Measurements from ENCODE around the gene RPS27. TPM values are rescaled to one million over a fixed set of nuclear protein-coding genes. Genes with fewer than 3 reads are reported as not detected.

RPS27 gene
- total and polyA plus RNA-seq, 2 of the 13 experiments (the other 11 are each of a cell fraction or from before 2014, with no cell fraction given) = 3,737 to 9,964 TPM

DNA sequence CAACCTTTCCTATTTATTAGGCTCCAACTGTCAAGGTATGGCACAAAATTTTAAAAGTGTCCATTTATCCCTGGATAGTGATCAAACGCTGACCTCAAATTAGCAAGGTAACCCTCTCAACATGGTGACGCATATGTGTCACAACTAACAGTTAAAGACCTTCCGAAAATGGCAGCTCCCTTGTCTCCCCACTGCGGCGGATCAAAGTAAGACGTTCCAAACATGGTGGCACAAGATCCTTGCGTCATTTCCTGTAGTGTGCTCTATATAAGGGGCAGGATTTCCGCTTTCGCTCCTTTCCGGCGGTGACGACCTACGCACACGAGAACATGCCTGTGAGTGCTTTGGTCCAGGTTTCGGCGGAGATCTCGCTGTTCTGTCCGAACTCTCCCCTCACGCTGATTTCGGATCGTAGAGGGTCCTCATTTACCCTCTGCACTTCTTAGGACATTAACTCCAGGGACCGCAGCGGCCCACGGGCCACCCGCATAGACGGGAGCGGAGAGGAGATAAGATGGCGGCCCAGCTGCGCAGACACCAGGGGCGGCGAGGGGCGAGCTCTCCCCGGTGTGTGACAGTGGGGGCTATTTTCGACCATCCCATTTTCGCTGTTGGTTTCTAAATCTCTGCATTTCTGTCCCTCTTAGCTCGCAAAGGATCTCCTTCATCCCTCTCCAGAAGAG is at the start of gene RPS27 (continued):
- TF ChIP-seq, protein P1, sequence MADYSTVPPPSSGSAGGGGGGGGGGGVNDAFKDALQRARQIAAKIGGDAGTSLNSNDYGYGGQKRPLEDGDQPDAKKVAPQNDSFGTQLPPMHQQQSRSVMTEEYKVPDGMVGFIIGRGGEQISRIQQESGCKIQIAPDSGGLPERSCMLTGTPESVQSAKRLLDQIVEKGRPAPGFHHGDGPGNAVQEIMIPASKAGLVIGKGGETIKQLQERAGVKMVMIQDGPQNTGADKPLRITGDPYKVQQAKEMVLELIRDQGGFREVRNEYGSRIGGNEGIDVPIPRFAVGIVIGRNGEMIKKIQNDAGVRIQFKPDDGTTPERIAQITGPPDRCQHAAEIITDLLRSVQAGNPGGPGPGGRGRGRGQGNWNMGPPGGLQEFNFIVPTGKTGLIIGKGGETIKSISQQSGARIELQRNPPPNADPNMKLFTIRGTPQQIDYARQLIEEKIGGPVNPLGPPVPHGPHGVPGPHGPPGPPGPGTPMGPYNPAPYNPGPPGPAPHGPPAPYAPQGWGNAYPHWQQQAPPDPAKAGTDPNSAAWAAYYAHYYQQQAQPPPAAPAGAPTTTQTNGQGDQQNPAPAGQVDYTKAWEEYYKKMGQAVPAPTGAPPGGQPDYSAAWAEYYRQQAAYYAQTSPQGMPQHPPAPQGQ (CRISPR knock-in tag; IDR thresholded peaks at IDR 0.05; ENCODE audit: borderline replicate concordance) = no peak
- TF ChIP-seq MEF2D (CRISPR knock-in tag; IDR thresholded peaks at IDR 0.05) (peak; percentile 40; the same call in 1 of the 2 replicates), ZSCAN9 (CRISPR knock-in tag; IDR thresholded peaks at IDR 0.05; ENCODE audit: borderline replicate concordance) (peak; percentile 68; the same call in 1 of the 2 replicates), ZBTB8A (CRISPR knock-in tag; IDR thresholded peaks at IDR 0.05; ENCODE audit: borderline replicate concordance, low read depth) (0 out of 2 replicates have a peak, but pooled peaks have one; percentile 79), SETDB1 (CRISPR knock-in tag; IDR thresholded peaks at IDR 0.05; ENCODE audit: borderline replicate concordance) (no peak), CAMTA2 (CRISPR knock-in tag; IDR thresholded peaks at IDR 0.05; ENCODE audit: borderline replicate concordance) (no peak), ZNF350 (CRISPR knock-in tag; IDR thresholded peaks at IDR 0.05; ENCODE audit: borderline replicate concordance, low read depth) (peak; percentile 77; the same call in 1 of the 2 replicates), ZBTB20 (CRISPR knock-in tag; IDR thresholded peaks at IDR 0.05; ENCODE audit: borderline replicate concordance, low read depth) (no peak), ZFP82 (CRISPR knock-in tag; IDR thresholded peaks at IDR 0.05; ENCODE audit: borderline replicate concordance) (no peak), KLF6 (CRISPR knock-in tag; IDR thresholded peaks at IDR 0.05) (no peak; the same call in 1 of the 2 replicates), TOPORS (CRISPR knock-in tag; IDR thresholded peaks at IDR 0.05) (no peak), YEATS4 (CRISPR knock-in tag; IDR thresholded peaks at IDR 0.05; ENCODE audit: borderline replicate concordance) (peak; percentile 88; the same call in 1 of the 2 replicates), PRPF4 (IDR thresholded peaks at IDR 0.05; ENCODE audit: low read depth, low read length, poor library complexity, severe bottlenecking) (no peak), ZNF143 (CRISPR knock-in tag; IDR thresholded peaks at IDR 0.05) (peak; percentile 69), TARDBP (CRISPR knock-in tag; IDR thresholded peaks at IDR 0.05) (peak; percentile 79; the same call in 1 of the 2 replicates), ZSCAN25 (CRISPR knock-in tag; IDR thresholded peaks at IDR 0.05) (0 out of 2 replicates have a peak, but pooled peaks have one; percentile 28)
- TF ChIP-seq, protein P2, sequence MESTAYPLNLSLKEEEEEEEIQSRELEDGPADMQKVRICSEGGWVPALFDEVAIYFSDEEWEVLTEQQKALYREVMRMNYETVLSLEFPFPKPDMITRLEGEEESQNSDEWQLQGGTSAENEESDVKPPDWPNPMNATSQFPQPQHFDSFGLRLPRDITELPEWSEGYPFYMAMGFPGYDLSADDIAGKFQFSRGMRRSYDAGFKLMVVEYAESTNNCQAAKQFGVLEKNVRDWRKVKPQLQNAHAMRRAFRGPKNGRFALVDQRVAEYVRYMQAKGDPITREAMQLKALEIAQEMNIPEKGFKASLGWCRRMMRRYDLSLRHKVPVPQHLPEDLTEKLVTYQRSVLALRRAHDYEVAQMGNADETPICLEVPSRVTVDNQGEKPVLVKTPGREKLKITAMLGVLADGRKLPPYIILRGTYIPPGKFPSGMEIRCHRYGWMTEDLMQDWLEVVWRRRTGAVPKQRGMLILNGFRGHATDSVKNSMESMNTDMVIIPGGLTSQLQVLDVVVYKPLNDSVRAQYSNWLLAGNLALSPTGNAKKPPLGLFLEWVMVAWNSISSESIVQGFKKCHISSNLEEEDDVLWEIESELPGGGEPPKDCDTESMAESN (CRISPR knock-in tag; conservative IDR thresholded peaks at IDR 0.05) = peak; percentile 74
- TF ChIP-seq, protein P3, sequence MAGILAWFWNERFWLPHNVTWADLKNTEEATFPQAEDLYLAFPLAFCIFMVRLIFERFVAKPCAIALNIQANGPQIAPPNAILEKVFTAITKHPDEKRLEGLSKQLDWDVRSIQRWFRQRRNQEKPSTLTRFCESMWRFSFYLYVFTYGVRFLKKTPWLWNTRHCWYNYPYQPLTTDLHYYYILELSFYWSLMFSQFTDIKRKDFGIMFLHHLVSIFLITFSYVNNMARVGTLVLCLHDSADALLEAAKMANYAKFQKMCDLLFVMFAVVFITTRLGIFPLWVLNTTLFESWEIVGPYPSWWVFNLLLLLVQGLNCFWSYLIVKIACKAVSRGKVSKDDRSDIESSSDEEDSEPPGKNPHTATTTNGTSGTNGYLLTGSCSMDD (CRISPR knock-in tag; IDR thresholded peaks at IDR 0.05) = no peak
- TF ChIP-seq, protein P4, sequence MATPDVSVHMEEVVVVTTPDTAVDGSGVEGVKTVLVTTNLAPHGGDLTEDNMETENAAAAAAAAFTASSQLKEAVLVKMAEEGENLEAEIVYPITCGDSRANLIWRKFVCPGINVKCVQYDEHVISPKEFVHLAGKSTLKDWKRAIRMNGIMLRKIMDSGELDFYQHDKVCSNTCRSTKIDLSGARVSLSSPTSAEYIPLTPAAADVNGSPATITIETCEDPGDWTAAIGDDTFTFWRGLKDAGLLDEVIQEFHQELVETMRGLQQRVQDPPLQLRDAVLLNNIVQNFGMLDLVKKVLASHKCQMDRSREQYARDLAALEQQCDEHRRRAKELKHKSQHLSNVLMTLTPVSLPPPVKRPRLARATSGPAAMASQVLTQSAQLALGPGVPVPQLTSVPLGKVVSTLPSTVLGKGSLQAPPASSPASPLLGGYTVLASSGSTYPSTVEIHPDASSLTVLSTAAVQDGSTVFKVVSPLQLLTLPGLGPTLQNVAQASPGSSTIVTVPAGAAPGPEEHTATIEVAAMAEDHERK (CRISPR knock-in tag; IDR thresholded peaks at IDR 0.05; ENCODE audit: low read depth) = peak; percentile 26; the same call in 1 of the 2 replicates
